ENCODE measurements around the gene LGR6. TPM values are rescaled to one million over a fixed set of nuclear protein-coding genes. Genes with fewer than 3 reads are reported as not detected.

The LGR6 gene
- total and polyA plus RNA-seq, 2 of the 8 experiments (the other 6 are each of a cell fraction or from before 2014, with no cell fraction given): 0.50 to 1.0 TPM

DNA sequence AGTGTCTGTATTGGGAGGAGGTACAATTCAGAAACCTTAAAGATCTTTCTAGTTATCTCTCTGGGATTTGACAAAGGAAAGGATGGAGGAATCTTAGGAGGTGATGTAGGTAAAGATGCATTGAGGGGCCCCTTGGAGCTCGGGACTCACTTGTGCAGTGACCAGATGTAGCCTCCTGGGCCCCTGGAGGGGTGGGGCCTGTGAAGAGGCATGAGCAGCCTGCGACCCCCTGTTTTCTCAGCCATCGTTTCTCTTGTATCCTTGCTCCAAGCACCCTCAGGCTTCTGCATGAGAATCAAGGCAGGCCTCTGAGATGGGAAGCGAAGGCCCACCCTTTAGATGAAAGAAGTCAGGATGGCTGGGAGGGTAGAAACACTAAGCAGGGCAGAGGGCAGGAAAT, 39.6 kb downstream of the LGR6 start:
- ChIA-PET POLR2A (ENCODE audit: partially characterized antibody) (no interaction called here), CTCF (ENCODE audit: partially characterized antibody) (interaction anchor here (1.3 to 17.3 kb wide), 3 partner anchors 8 to 51 kb away, joined by 3 to 249 read pairs (median 43); no protein-coding TSS in a partner anchor)
- no peak overlapping the region for H2AK5ac ChIP-seq (ENCODE audit: low read depth, low read length)
- H3K27ac ChIP-seq (ENCODE audit: low read depth, low read length): no peak overlapping the region
- WGBS, 2 experiments (ENCODE audit: extremely low coverage in 1 of 2, insufficient coverage in 1 of 2, insufficient read length in 1 of 2, insufficient replicate concordance in 2 of 2, low coverage in 1 of 2, low lambda C conversion rate in 2 of 2, missing lambda C conversion rate in 1 of 2): 84% methylated on average over 4 of the region's 4 CpGs; no CpG with 5 or more reads in 1 of the 2 experiments
- H3K79me2 ChIP-seq (ENCODE audit: control insufficient read depth in 1 of 2, insufficient read depth in 2 of 2, low read length in 2 of 2): no peaks in the 10 kb centered on the region
- H3K79me1 ChIP-seq (ENCODE audit: low read depth, low read length): no peaks in the 10 kb centered on the region
- no peak overlapping the region for H2BK20ac ChIP-seq (ENCODE audit: low read length)
- no peak overlapping the region for H4K8ac ChIP-seq (ENCODE audit: extremely low read depth, insufficient read depth, low read length)
- H3K27me3 ChIP-seq (replicated peaks in 1 of 4; ENCODE audit: control insufficient read depth in 3 of 4, extremely low read depth in 1 of 4, insufficient read depth in 3 of 4, low read length in 3 of 4): no peaks in the 10 kb centered on the region; a peak in 1 of 7 replicates
- H3K36me3 ChIP-seq (ENCODE audit: control insufficient read depth in 2 of 4, insufficient read depth in 4 of 4, low read length in 3 of 4): no peaks in the 10 kb centered on the region
- no peak overlapping the region for H3K14ac ChIP-seq (ENCODE audit: insufficient read length)
- H2BK5ac ChIP-seq (ENCODE audit: low read depth, low read length): no peak overlapping the region
- no peaks in the 10 kb centered on the region for H4K20me1 ChIP-seq (replicated peaks in 1 of 2; ENCODE audit: control insufficient read depth in 1 of 2, insufficient read depth in 2 of 2, low read length in 2 of 2)
- H4K5ac ChIP-seq (ENCODE audit: insufficient read length, low read depth, low read length): no peak overlapping the region
- H3K56ac ChIP-seq (replicated peaks; ENCODE audit: insufficient read length, low read depth, low read length): no peak overlapping the region
- H2AFZ ChIP-seq (ENCODE audit: low read length): no peak overlapping the region
- H2BK15ac ChIP-seq (ENCODE audit: low read length): no peak overlapping the region
- H3K4me1 ChIP-seq (replicated peaks in 1 of 4; ENCODE audit: control insufficient read depth in 3 of 4, insufficient read depth in 4 of 4, low read length in 3 of 4): peaks cover 0 to 18% (median 10%) of the 10 kb centered on the region in 4 experiments; a peak in 6 of 7 replicates
- no peak overlapping the region for H2BK120ac ChIP-seq (replicated peaks; ENCODE audit: low read depth, low read length)
- H3K4me2 ChIP-seq (ENCODE audit: insufficient read depth in 1 of 2, low read depth in 2 of 2, low read length in 2 of 2): no peak overlapping the region
- no peak overlapping the region for H2BK12ac ChIP-seq (ENCODE audit: low read depth, low read length)
- no peaks in the 10 kb centered on the region for H3K9me3 ChIP-seq (ENCODE audit: insufficient read depth in 2 of 2, low read depth in 1 of 2, low read length in 1 of 2)
- no peaks in the 10 kb centered on the region for H3K23me2 ChIP-seq (ENCODE audit: low read depth, low read length)
- H3K4me3 ChIP-seq (ENCODE audit: extremely low read depth in 1 of 4, insufficient read depth in 2 of 4, low read depth in 3 of 4, low read length in 4 of 4): no peak overlapping the region
- H3K18ac ChIP-seq (ENCODE audit: extremely low read depth, low read length): no peak overlapping the region
- no peak overlapping the region for H3K23ac ChIP-seq (ENCODE audit: insufficient read length)
- no peak overlapping the region for H4K91ac ChIP-seq (replicated peaks; ENCODE audit: insufficient read length, low read length)
- FAIRE-seq (no peak), DNase-seq (ENCODE audit: low read depth in 1 of 2, low spot score in 2 of 2) (no peak)
- H3K9ac ChIP-seq (replicated peaks in 1 of 4; ENCODE audit: extremely low read depth in 1 of 4, low read depth in 3 of 4, low read length in 3 of 4): no peak overlapping the region
- H3K4ac ChIP-seq (replicated peaks; ENCODE audit: insufficient read length, low read depth, low read length): no peak overlapping the region
- TF ChIP-seq ASH2L (IDR thresholded peaks at IDR 0.05; ENCODE audit: low read length): no peak
- no peak for TF ChIP-seq SP2 (IDR thresholded peaks at IDR 0.05; ENCODE audit: low read length)
- no peak for TF ChIP-seq SP4 (IDR thresholded peaks at IDR 0.05; ENCODE audit: low read length)
- TF ChIP-seq GTF2F1 (IDR thresholded peaks at IDR 0.05; ENCODE audit: borderline replicate concordance, low read depth, low read length): no peak
- no peak for TF ChIP-seq MAFK (IDR thresholded peaks at IDR 0.05; ENCODE audit: low read depth, low read length)
- no peak for TF ChIP-seq SUZ12 (IDR thresholded peaks at IDR 0.05; ENCODE audit: low read length)
- no peak for TF ChIP-seq CBX8 (IDR thresholded peaks at IDR 0.05; ENCODE audit: borderline replicate concordance, low read depth, low read length)
- no peak for TF ChIP-seq GABPA (IDR thresholded peaks at IDR 0.05; ENCODE audit: borderline replicate concordance, insufficient read depth, low read length)
- no peak for TF ChIP-seq SIN3A (conservative IDR thresholded peaks at IDR 0.05 in 1 of 2, IDR thresholded peaks at IDR 0.05 in 1 of 2; ENCODE audit: low read depth in 1 of 2, low read length in 2 of 2)
- TF ChIP-seq KDM5A (IDR thresholded peaks at IDR 0.05; ENCODE audit: low read length): no peak
- no peak for TF ChIP-seq CTBP2 (IDR thresholded peaks at IDR 0.05; ENCODE audit: borderline replicate concordance, insufficient read depth, insufficient read length, low read length)
- no peak for TF ChIP-seq JUND (IDR thresholded peaks at IDR 0.05; ENCODE audit: low read length)
- no peak for TF ChIP-seq BCL11A (IDR thresholded peaks at IDR 0.05; ENCODE audit: low read depth in 2 of 2, low read length in 2 of 2)
- TF ChIP-seq SAP30 (IDR thresholded peaks at IDR 0.05; ENCODE audit: insufficient read depth, insufficient replicate concordance, low read length): no peak
- no peak for TF ChIP-seq EZH2 (IDR thresholded peaks at IDR 0.05; ENCODE audit: low read depth, low read length, severe bottlenecking)
